Gastroesophageal sphincter (tissue), 3 donors: Measurements from ENCODE around the gene MPZL3.

ENCODE experiments used
- POLR2A ChIP-seq, 2 donors: fragments of 450-650 bp; IDR thresholded peaks; one replicate each; pipeline ENCODE4 v1.6.1; 2017; ENCODE audit warnings: antibody characterized with exemption in 2 of 2, mild to moderate bottlenecking in 2 of 2, moderate library complexity in 1 of 2
- TF ChIP-seq, protein P1 (sequence below), 4 experiments: fragments of 200-600 bp in 2 of 4; fragments of 450-650 bp in 2 of 4; sonication (generic) in 1 of 4; IDR thresholded peaks; one replicate each; pipeline ENCODE4 v1.5.1; 2017 to 2019; ENCODE audit warnings: antibody characterized with exemption in 4 of 4, mild to moderate bottlenecking in 2 of 4, moderate library complexity in 2 of 4

DNA sequence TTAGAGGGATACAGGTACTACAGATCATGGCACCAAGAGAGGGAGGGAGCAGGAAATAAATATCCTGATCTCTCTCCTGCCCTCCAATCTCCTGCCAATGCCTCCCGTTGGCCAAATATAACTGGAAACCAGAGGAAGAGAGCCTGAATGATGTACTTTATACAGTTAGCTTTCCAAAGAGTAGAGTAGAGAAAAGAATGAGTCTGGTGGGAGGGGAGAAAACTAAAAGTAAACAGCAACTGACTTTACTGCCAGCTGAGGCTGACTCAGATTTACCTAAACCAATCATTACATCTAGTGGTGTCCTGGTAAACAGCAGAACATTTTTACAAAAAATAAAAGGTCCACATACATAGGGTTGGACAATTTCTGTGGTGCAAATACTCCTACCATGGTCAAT lies 5.1 kb downstream of the MPZL3 start:
- TF ChIP-seq, protein P1, sequence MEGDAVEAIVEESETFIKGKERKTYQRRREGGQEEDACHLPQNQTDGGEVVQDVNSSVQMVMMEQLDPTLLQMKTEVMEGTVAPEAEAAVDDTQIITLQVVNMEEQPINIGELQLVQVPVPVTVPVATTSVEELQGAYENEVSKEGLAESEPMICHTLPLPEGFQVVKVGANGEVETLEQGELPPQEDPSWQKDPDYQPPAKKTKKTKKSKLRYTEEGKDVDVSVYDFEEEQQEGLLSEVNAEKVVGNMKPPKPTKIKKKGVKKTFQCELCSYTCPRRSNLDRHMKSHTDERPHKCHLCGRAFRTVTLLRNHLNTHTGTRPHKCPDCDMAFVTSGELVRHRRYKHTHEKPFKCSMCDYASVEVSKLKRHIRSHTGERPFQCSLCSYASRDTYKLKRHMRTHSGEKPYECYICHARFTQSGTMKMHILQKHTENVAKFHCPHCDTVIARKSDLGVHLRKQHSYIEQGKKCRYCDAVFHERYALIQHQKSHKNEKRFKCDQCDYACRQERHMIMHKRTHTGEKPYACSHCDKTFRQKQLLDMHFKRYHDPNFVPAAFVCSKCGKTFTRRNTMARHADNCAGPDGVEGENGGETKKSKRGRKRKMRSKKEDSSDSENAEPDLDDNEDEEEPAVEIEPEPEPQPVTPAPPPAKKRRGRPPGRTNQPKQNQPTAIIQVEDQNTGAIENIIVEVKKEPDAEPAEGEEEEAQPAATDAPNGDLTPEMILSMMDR (IDR thresholded peaks at IDR 0.05): no peak
- no peak for TF ChIP-seq POLR2A (IDR thresholded peaks at IDR 0.05)
